Measurements from ENCODE around the gene NFIA.

The NFIA gene

GRCh38 chr1:61184040-61184713, 101.8 kb downstream of the NFIA start:
- peak; percentile 77 for DNase-seq

DNA sequence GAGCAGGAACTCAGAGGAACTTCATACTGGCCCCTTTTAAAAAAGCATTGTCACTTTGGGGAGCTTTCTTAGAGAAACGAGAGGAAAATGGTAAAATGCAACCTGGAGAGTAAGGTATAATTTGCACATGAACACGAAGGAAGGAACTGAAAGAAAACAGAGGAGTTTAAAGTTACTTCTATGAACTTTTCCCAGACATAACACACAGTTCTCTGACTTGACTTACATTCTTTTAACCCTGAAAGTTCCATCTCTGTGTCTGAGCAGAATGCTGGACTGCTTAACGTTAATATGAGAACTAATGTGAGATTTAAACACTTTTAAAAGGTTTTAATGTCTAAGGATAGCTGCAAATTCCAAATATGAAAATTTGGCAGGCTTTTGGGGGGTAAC, 102.3 kb downstream of the NFIA start:
- no peak for DNase-seq

- DNase-seq: no peak
Observed at GRCh38 chr1:61186753-61187152, 104.4 kb downstream of the NFIA start.

- DNase-seq: no peak
Observed at GRCh38 chr1:61187352-61188086, 105.2 kb downstream of the NFIA start.

GRCh38 chr1:61190153-61190552, 107.8 kb downstream of the NFIA start:
- DNase-seq: no peak

- no peak for DNase-seq
Observed at GRCh38 chr1:61190618-61191432, 108.5 kb downstream of the NFIA start.

GRCh38 chr1:61191433-61191720, 109.0 kb downstream of the NFIA start:
- DNase-seq: no peak

DNA sequence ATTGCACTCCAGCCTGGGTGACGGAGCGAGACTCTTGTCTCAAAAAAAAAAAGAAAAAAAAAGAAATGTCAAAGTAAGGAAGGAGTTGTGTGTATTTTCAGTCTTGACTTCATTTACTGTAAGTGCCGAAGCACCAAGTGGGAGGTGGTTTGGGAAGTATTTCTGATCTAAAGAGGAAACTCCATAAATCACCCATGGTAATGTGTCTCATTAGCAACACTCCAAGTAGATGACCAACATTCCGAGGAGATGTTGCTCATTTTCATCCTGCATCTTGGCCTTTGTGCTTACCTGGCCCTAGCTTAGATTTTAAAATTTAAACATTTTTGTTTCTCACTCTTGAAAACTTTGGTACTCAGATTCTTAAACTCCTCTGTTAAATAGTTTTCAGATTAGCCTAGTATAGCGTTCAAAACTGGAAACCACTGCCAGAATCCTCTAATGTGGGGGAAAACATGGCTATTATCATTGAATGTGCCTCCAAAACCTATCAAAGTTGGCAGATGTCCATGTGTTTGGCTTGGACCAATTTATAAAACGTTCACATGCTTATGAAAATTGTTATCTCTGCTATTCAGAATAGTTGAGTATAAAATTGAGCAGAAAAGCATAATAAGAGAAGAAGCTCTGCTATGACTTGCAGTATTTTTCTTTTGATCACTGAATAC, 110.4 kb downstream of the NFIA start:
- no peak for DNase-seq

DNA sequence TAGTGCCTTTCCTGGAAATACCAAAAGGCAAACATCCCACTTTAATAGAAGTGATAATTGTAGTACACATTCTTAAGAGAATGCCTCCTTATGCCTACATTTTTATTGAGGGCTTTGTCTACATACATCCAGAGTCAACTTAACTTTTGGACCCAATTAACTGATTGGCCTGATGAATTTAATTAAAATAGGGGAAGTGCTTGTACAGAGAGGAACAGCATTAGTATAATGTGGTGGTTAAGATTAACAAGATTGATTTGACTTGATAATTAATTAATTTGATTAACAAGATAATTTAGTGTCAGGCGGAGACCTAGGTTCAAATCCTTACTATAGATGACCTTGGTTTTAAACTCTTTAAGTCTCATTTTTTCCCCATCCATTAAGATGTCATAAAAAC, 111.4 kb downstream of the NFIA start:
- no peak for DNase-seq

- DNase-seq: no peak
Observed at GRCh38 chr1:61198554-61198953, 116.2 kb downstream of the NFIA start.

- no peak for DNase-seq
Observed at GRCh38 chr1:61201035-61201434, 118.7 kb downstream of the NFIA start.

- no peak for DNase-seq
Observed at GRCh38 chr1:61202854-61203598, 120.7 kb downstream of the NFIA start.

GRCh38 chr1:61204528-61204927, 122.2 kb downstream of the NFIA start:
- no peak for DNase-seq

GRCh38 chr1:61207416-61207815, 125.1 kb downstream of the NFIA start:
- DNase-seq: no peak

DNA sequence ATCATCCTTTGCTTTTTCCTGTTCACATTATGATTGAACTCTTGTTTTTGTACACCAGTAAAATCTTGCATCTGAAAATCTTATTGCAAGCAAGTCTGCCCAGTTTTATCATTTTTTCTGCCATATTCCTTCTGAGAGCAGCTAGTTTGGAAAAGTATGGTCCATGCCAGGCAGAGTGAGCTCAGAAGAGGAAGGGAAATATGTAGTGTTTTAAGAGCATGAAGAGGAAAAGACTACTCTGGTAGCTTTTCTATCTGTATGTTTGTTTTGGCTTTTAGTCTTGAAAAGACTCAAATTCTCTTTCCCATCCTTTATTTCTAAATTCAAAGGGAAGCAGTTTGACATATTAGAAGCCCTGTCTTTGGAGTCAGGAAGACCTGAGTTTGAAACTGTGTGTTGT, 125.8 kb downstream of the NFIA start:
- no peak for DNase-seq

- no peak for DNase-seq
Observed at GRCh38 chr1:61208831-61209230, 126.5 kb downstream of the NFIA start.

GRCh38 chr1:61210435-61211154, 128.2 kb downstream of the NFIA start:
- DNase-seq: no peak

- DNase-seq: no peak
Observed at GRCh38 chr1:61213245-61214011, 131.1 kb downstream of the NFIA start.

- DNase-seq: no peak
Observed at GRCh38 chr1:61215119-61215518, 132.8 kb downstream of the NFIA start.

DNA sequence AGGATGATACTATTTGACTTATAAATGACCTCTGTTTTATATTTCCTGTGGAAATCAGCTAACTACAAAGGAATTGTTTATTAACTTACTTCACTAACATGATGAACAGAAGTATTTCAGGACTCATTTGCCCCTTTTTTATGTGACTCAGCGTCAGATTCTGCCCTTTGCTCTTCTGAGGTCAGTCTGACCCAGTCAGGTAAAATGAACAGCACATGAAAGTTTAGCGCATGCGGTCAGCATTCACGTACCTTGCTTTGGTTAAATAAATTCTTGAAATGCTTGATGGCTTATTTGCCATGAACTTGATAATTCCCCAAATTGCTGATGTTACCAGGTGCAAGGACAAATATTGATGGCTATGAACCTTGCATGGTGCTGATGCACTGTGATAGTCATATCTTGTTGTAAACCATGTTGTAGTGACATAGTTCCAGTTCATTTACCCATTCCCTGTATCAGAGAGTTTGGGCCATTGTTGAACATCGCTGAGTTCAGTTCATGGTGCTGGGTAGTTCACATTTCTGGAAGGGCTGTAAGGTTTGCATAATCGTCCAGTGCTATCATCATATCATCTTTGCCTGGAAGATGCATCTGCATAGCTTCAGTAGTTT, 133.4 kb downstream of the NFIA start:
- DNase-seq: no peak

All from right kidney (tissue), 1 donor.